CD14-positive monocyte (primary cell): ENCODE data around the gene IFITM2. TPM values are rescaled to one million over a fixed set of nuclear protein-coding genes. Genes with fewer than 3 reads are reported as not detected.
"Not testable (repeated sequence)": the region's sequence is repeated elsewhere in the genome, so short reads cannot be mapped to it uniquely, and the experiment has no call there.

Source experiments
- DNase-seq, 3 donors: peaks; one replicate each; pipeline ENCODE4 v3.0.0-alpha.2; 2011 to 2022
- H2AFZ ChIP-seq: 2 replicates; pipeline ENCODE4 v1.6.0; 2012; ENCODE audit warnings: mild to moderate bottlenecking, low read depth, low read length, inconsistent platforms; ENCODE audit not compliant: insufficient read depth, poor library complexity, severe bottlenecking
- H3K27ac ChIP-seq, 2 donors: 1 replicate in 1 of 2; 2 replicates in 1 of 2; pipeline ENCODE4 v1.5.1; 2012 to 2013; ENCODE audit warnings: low read length in 2 of 2, control low read depth in 1 of 2, inconsistent platforms in 1 of 2, low read depth in 1 of 2, mild to moderate bottlenecking in 1 of 2
- H3K27me3 ChIP-seq, 2 donors: one replicate each; pipeline versions ENCODE4 v1.6.0 to v1.6.1; 2011 to 2013; ENCODE audit warnings: low read length in 2 of 2; ENCODE audit not compliant: control insufficient read depth in 2 of 2, insufficient read depth in 2 of 2
- H3K36me3 ChIP-seq, 2 donors: replicated peaks in 1 of 2; 1 replicate in 1 of 2; 2 replicates in 1 of 2; pipeline versions ENCODE4 v1.5.1 to v1.6.1; 2012 to 2013; ENCODE audit warnings: low read length in 2 of 2, control low read depth in 1 of 2, inconsistent platforms in 1 of 2, mild to moderate bottlenecking in 1 of 2; ENCODE audit not compliant: insufficient read depth in 2 of 2, control insufficient read depth in 1 of 2
- H3K4me1 ChIP-seq, 2 donors: 1 replicate in 1 of 2; 2 replicates in 1 of 2; pipeline versions ENCODE4 v1.5.1 to v1.6.1; 2012 to 2013; ENCODE audit warnings: low read length in 2 of 2, control low read depth in 1 of 2, inconsistent platforms in 1 of 2, mild to moderate bottlenecking in 1 of 2, moderate library complexity in 1 of 2; ENCODE audit not compliant: insufficient read depth in 2 of 2, control insufficient read depth in 1 of 2
- H3K4me2 ChIP-seq: replicated peaks from 2 replicates; pipeline ENCODE3; 2012; ENCODE audit warnings: low read length, moderate library complexity, mild to moderate bottlenecking; ENCODE audit not compliant: poor library complexity, severe bottlenecking; ENCODE audit errors: extremely low read depth
- H3K4me3 ChIP-seq, 3 experiments: fragments of 200-600 bp in 1 of 3; sonication (generic) in 1 of 3; replicated peaks in 1 of 3; 1 replicate in 2 of 3; 2 replicates in 1 of 3; pipeline ENCODE4 v1.5.1; 2011 to 2013; ENCODE audit warnings: low read length in 3 of 3, mild to moderate bottlenecking in 3 of 3, control low read depth in 2 of 3, low read depth in 2 of 3, inconsistent platforms in 1 of 3, moderate library complexity in 1 of 3
- H3K79me2 ChIP-seq: 2 replicates; pipeline ENCODE4 v1.6.0; 2012; ENCODE audit warnings: mild to moderate bottlenecking, control low read depth, inconsistent platforms, low read length, moderate library complexity; ENCODE audit not compliant: insufficient read depth
- H3K9ac ChIP-seq: 2 replicates; pipeline ENCODE4 v1.6.0; 2017; ENCODE audit warnings: low read length, mild to moderate bottlenecking; ENCODE audit not compliant: insufficient read depth, poor library complexity, severe bottlenecking
- H3K9me3 ChIP-seq, 2 donors: replicated peaks in 1 of 2; 1 replicate in 1 of 2; 2 replicates in 1 of 2; pipeline versions ENCODE4 v1.5.1 to v1.6.1; 2012 to 2013; ENCODE audit warnings: low read length in 2 of 2, control low read depth in 1 of 2; ENCODE audit not compliant: control insufficient read depth in 1 of 2, insufficient read depth in 1 of 2
- H4K20me1 ChIP-seq: 2 replicates; pipeline ENCODE4 v1.6.0; 2012; ENCODE audit warnings: mild to moderate bottlenecking, low read length, control low read depth, moderate library complexity; ENCODE audit not compliant: insufficient read depth
- H3K27ac Mint-ChIP-seq, 7 donors: one replicate each; pipeline ENCODE4 v1.8.0; 2020; ENCODE audit warnings: mild to moderate bottlenecking in 7 of 7, mixed read lengths in 7 of 7, moderate library complexity in 6 of 7, inconsistent platforms in 2 of 7
- H3K27me3 Mint-ChIP-seq, 3 donors: one replicate each; pipeline ENCODE4 v1.8.0; 2021 to 2022; ENCODE audit warnings: low read depth in 3 of 3, mild to moderate bottlenecking in 3 of 3, mixed read lengths in 3 of 3, moderate library complexity in 3 of 3, inconsistent platforms in 1 of 3
- H3K36me3 Mint-ChIP-seq, 2 donors: one replicate each; pipeline ENCODE4 v1.8.0; 2020; ENCODE audit warnings: mixed read lengths in 2 of 2, inconsistent platforms in 1 of 2, mild to moderate bottlenecking in 1 of 2
- H3K4me1 Mint-ChIP-seq: one replicate; pipeline ENCODE4 v1.8.0; 2020; ENCODE audit warnings: mild to moderate bottlenecking, mixed read lengths
- H3K4me3 Mint-ChIP-seq, 2 donors: one replicate each; pipeline ENCODE4 v1.8.0; 2020; ENCODE audit warnings: mild to moderate bottlenecking in 2 of 2, mixed read lengths in 2 of 2, moderate library complexity in 1 of 2
- H3K9me3 Mint-ChIP-seq, 7 donors: one replicate each; pipeline ENCODE4 v1.8.0; 2020 to 2022; ENCODE audit warnings: mixed read lengths in 7 of 7, mild to moderate bottlenecking in 6 of 7, moderate library complexity in 6 of 7, inconsistent platforms in 2 of 7
- CTCF ChIP-seq: fragments of 200-600 bp; IDR thresholded peaks from one replicate; pipeline ENCODE4 v1.8.0; 2022; ENCODE audit warnings: antibody characterized with exemption, mild to moderate bottlenecking
- WGBS: methylation state at CpG from one replicate; pipeline ENCODE4 v1.1.5; 2013; ENCODE audit warnings: missing lambda C conversion rate; ENCODE audit not compliant: insufficient coverage; 5-methylcytosine and 5-hydroxymethylcytosine counted together
- intact Hi-C, 2 donors: fragments of 100-400 bp; cut with micrococcal nuclease; formaldehyde crosslinking; loops; one replicate each; pipeline versions ENCODE4 v1.15.0 to v1.15.1; 2023
- polyA plus RNA-seq, 3 donors: library from polyadenylated mRNA; depleted of rRNA in 1 of 3; unstranded in 2 of 3; stranded (reverse) in 1 of 3; fragments of 300-500 nt in 2 of 3; fragments of >200 nt in 1 of 3; fragmentation: Illumina TruSeq in 2 of 3; gene quantifications; 1 replicate in 2 of 3; 2 replicates in 1 of 3; pipeline ENCODE4 v1.2.3, GENCODE V29; 2012 to 2021

Gene IFITM2
- polyA plus RNA-seq, 3 donors, result 625 to 1,147 (median 705) TPM

GRCh38 chr11:267491-267994 is 40.1 kb upstream of the IFITM2 start:
- intact Hi-C loops, result loop anchor here in 1 of 2 donors (5.0 kb wide), 2 partner anchors 40 to 60 kb away; partner anchors contain the start of genes BET1L, IFITM2 and RIC8A
- peaks cover 0 to 2% of the 10 kb centered on the region in 2 donors for H3K36me3 Mint-ChIP-seq
- Histone ChIP-seq H3K4me1 (peaks cover 37% of the 10 kb centered on the region in 2 donors), H3K27ac (peak overlapping the region; percentile 99 to 100), H3K79me2 (no peaks in the 10 kb centered on the region), H3K27me3 (no peaks in the 10 kb centered on the region), H3K4me2 (peak overlapping the region; percentile 81), H4K20me1 (no peaks in the 10 kb centered on the region), H3K36me3 (no peaks in the 10 kb centered on the region), H3K9me3 (peaks cover 0 to 5% of the 10 kb centered on the region in 2 donors), H2AFZ (peak overlapping the region; percentile 68), H3K4me3 (peak overlapping the region; percentile 30 to 77 (median 55)), H3K9ac (peak overlapping the region; percentile 87)
- 7% methylated on average over 14 of the region's 18 CpGs for WGBS
- peak overlapping the region; percentile 97 to 100 (median 99) for H3K27ac Mint-ChIP-seq
- peaks cover 35% of the 10 kb centered on the region for H3K4me1 Mint-ChIP-seq
- no peak for TF ChIP-seq CTCF
- peaks cover 0 to 9% (median 2%) of the 10 kb centered on the region in 3 donors for H3K27me3 Mint-ChIP-seq
- H3K4me3 Mint-ChIP-seq, result peak overlapping the region; percentile 84 to 99
- peak; percentile 63 to 79 (median 77) for DNase-seq
- peaks cover 0 to 8% (median 4%) of the 10 kb centered on the region in 7 donors for H3K9me3 Mint-ChIP-seq

- not testable (repeated sequence) for H3K36me3 Mint-ChIP-seq, H4K20me1 ChIP-seq, H3K9me3 Mint-ChIP-seq, H3K79me2 ChIP-seq, H3K36me3 ChIP-seq, H3K27me3 Mint-ChIP-seq, H3K27me3 ChIP-seq, H3K9me3 ChIP-seq
- intact Hi-C loops, result loop anchor here (2.0 to 5.0 kb wide), 4 partner anchors 32 to 236 kb away; partner anchors contain the start of genes PSMD13 (in 2 of the 2), SIRT3 (in 2 of the 2), BET1L (in 1 of the 2) and IFITM2 (in 1 of the 2)
- Histone ChIP-seq H3K9ac (peak overlapping the region; percentile 87), H3K27ac (peak overlapping the region; percentile 99 to 100), H3K4me2 (peak overlapping the region; percentile 81), H3K4me1 (peaks cover 37% of the 10 kb centered on the region in 2 donors), H3K4me3 (peak overlapping the region; percentile 47 to 77 (median 55)), H2AFZ (peak overlapping the region; percentile 3)
- DNase-seq, result peak; percentile 76 to 87 (median 79)
- Mint-ChIP-seq H3K4me3 (peak overlapping the region; percentile 84 to 99), H3K4me1 (peaks cover 35% of the 10 kb centered on the region), H3K27ac (peak overlapping the region; percentile 97 to 100 (median 99))
- WGBS, result 34% methylated on average over 10 of the region's 16 CpGs
Observed at GRCh38 chr11:268716-269145, 38.9 kb upstream of the IFITM2 start.
